Measurements from ENCODE around the gene XXYLT1. TPM values are rescaled to one million over a fixed set of nuclear protein-coding genes. Genes with fewer than 3 reads are reported as not detected.

The XXYLT1 gene
- total and polyA plus RNA-seq, 7 donors, result 2.5 to 13.8 (median 11.1) TPM

Small RNAs within 50 kb of the gene (small RNA-seq; reads per million reads assigned to genes)
- gene MIR3137, result 0 reads per million in 3 donors
- gene RN7SL36P, result 0 reads per million in 3 donors
- 0 reads per million in 3 donors for gene RNU6-25P

Other genes starting within 250 kb of the XXYLT1 start
- gene ACAP2, start 171.9 kb upstream of the XXYLT1 start, total RNA-seq, result 10 to 100 TPM; 28.0 to 57.1 (median 44.4) TPM
- 10 to 100 TPM; 12.0 to 15.6 (median 14.3) TPM for gene ACAP2, start 171.9 kb upstream of the XXYLT1 start, polyA plus RNA-seq